Lower lobe of right lung (tissue), 2 donors: Measurements from ENCODE around the gene TMEM141. TPM values are rescaled to one million over a fixed set of nuclear protein-coding genes. Genes with fewer than 3 reads are reported as not detected.
"Not testable (repeated sequence)": the region's sequence is repeated elsewhere in the genome, so short reads cannot be mapped to it uniquely, and the experiment has no call there.

Source experiments
- ATAC-seq, 2 donors: fragments of 200-7000 bp; cut with Tn5 transposase; one replicate each; pipeline ENCODE4 v1.9.1; 2020 to 2022; ENCODE audit warnings: mild to moderate bottlenecking in 2 of 2, moderate library complexity in 2 of 2
- DNase-seq: peaks from one replicate; pipeline ENCODE4 v3.0.0-alpha.2; 2020
- H3K27ac ChIP-seq: fragments of 200-600 bp; one replicate; pipeline ENCODE4 v1.8.0; 2022
- H3K27me3 ChIP-seq: fragments of 200-600 bp; one replicate; pipeline ENCODE4 v1.8.0; 2022; ENCODE audit warnings: low read depth
- H3K36me3 ChIP-seq: fragments of 200-600 bp; one replicate; pipeline ENCODE4 v1.8.0; 2022; ENCODE audit warnings: mild to moderate bottlenecking
- H3K4me1 ChIP-seq: fragments of 200-600 bp; one replicate; pipeline ENCODE4 v1.8.0; 2022
- H3K4me3 ChIP-seq: fragments of 200-600 bp; one replicate; pipeline ENCODE4 v1.8.0; 2022; ENCODE audit warnings: mild to moderate bottlenecking
- H3K9me3 ChIP-seq: fragments of 200-600 bp; one replicate; pipeline ENCODE4 v1.8.0; 2022
- CTCF ChIP-seq: fragments of 200-600 bp; IDR thresholded peaks from one replicate; pipeline ENCODE4 v1.8.0; 2022; ENCODE audit warnings: antibody characterized with exemption, mild to moderate bottlenecking
- intact Hi-C: fragments of 100-400 bp; cut with DNase I; formaldehyde crosslinking; loops from one replicate; pipeline ENCODE4 v1.11.0; 2022
- microRNA-seq: library from miRNA; unstranded; fragments of <30 nt; microRNA quantifications from one replicate; pipeline ENCODE4 v1.2.0, GENCODE V29; 2020; ENCODE audit warnings: borderline number of aligned reads
- total RNA-seq: library from RNA; stranded (reverse); fragmentation: NEBNext Ultra II Directional; extraction: Animal tissue kit (Norgen Biotek cat#: 25700); gene quantifications from one replicate; pipeline ENCODE4 v1.2.1, GENCODE V29; 2021
- donor health status: DM: no; HTN: yes; CAD: no; lungs with severe emphysema.

TMEM141 gene
- total RNA-seq, 1 donor from 2014 or later, result 57.2 TPM

GRCh38 chr9:136840140-136840876 lies 49.2 kb downstream of the TMEM141 start:
- peaks cover 34% of the 10 kb centered on the region for H3K4me1 ChIP-seq
- no peak for TF ChIP-seq CTCF
- peaks cover 20% of the 10 kb centered on the region for H3K27me3 ChIP-seq
- peaks cover 43% of the 10 kb centered on the region for H3K36me3 ChIP-seq
- no peak overlapping the region for H3K4me3 ChIP-seq
- ATAC-seq, result no peak
- H3K9me3 ChIP-seq, result no peaks in the 10 kb centered on the region
- H3K27ac ChIP-seq, result no peak overlapping the region
- DNase-seq, result no peak
- intact Hi-C loops, result no loop called here

- H3K4me3 ChIP-seq, result no peak overlapping the region
- peaks cover 28% of the 10 kb centered on the region for H3K27me3 ChIP-seq
- peaks cover 34% of the 10 kb centered on the region for H3K4me1 ChIP-seq
- intact Hi-C loops, result no loop called here
- no peak for TF ChIP-seq CTCF
- peaks cover 37% of the 10 kb centered on the region for H3K36me3 ChIP-seq
- H3K9me3 ChIP-seq, result no peaks in the 10 kb centered on the region
- ATAC-seq (peak; percentile 1 to 7), DNase-seq (no peak)
- H3K27ac ChIP-seq, result no peak overlapping the region
These were observed 49.9 kb downstream of the TMEM141 start for GRCh38 chr9:136840877-136841645.

- peak overlapping the region; percentile 56 for H3K4me3 ChIP-seq
- peaks cover 34% of the 10 kb centered on the region for H3K4me1 ChIP-seq
- intact Hi-C loops, result not testable (repeated sequence)
These were observed 50.7 kb downstream of the TMEM141 start for GRCh38 chr9:136841646-136842379.

GRCh38 chr9:136842380-136842948 lies 51.3 kb downstream of the TMEM141 start, which contains the start of gene AJM1:
Gene AJM1, plus strand, starts transcription at chr9:136842478. Its CDS starts 1,937 bp downstream, at chr9:136844415.
- Histone ChIP-seq H3K27me3 (peaks cover 33% of the 10 kb centered on the region), H3K4me1 (peaks cover 38% of the 10 kb centered on the region), H3K4me3 (peak within 1 kb of the TSS; percentile 56), H3K36me3 (peaks cover 32% of the 10 kb centered on the region)
- ATAC-seq (peak; percentile 84), DNase-seq (peak; percentile 82)
- H3K9me3 ChIP-seq, H3K27ac ChIP-seq, intact Hi-C loops: not testable (repeated sequence)
- TF ChIP-seq CTCF, result peak; percentile 89

More at GRCh38 chr9:136841646-136842379, 50.7 kb downstream of the TMEM141 start:
- H3K27ac ChIP-seq, DNase-seq, H3K9me3 ChIP-seq: not testable (repeated sequence)
- Histone ChIP-seq H3K27me3 (peaks cover 33% of the 10 kb centered on the region), H3K36me3 (peaks cover 32% of the 10 kb centered on the region)
- peak in 1 of 2 donors; percentile 0 for ATAC-seq

Small RNAs within 50 kb of the gene (microRNA-seq; reads per million reads assigned to microRNA genes)
- gene MIR4292 (not detected), gene MIR6722 (not detected)

Other genes starting within 250 kb of the TMEM141 start
- gene NOTCH1, start 245.3 kb upstream of the TMEM141 start, total RNA-seq, result 91.4 TPM
- gene EGFL7, start 128.4 kb upstream of the TMEM141 start, total RNA-seq, result 230 TPM
- 106 TPM for gene AGPAT2, start 103.9 kb upstream of the TMEM141 start, total RNA-seq
- gene DIPK1B, start 78.8 kb upstream of the TMEM141 start, total RNA-seq, result 15.1 TPM
- 2.5 TPM for gene LCN10, start 48.4 kb upstream of the TMEM141 start, total RNA-seq
- gene LCN6, start 42.8 kb upstream of the TMEM141 start, total RNA-seq, result 2.9 TPM
- gene LCN8, start 33.1 kb upstream of the TMEM141 start, total RNA-seq, result not detected
- gene LCN15, start 26.8 kb upstream of the TMEM141 start, total RNA-seq, result not detected
- gene CCDC183, start 5.0 kb downstream of the TMEM141 start, total RNA-seq, result 3.7 TPM
- 62.2 TPM for gene RABL6, start 16.6 kb downstream of the TMEM141 start, total RNA-seq
- 3.5 TPM for gene AJM1, start 51.1 kb downstream of the TMEM141 start, total RNA-seq
- gene PHPT1, start 58.1 kb downstream of the TMEM141 start, total RNA-seq, result 93.6 TPM
- gene MAMDC4, start 61.0 kb downstream of the TMEM141 start, total RNA-seq, result 13.5 TPM
- 230 TPM for gene EDF1, start 75.0 kb downstream of the TMEM141 start, total RNA-seq
- gene TRAF2, start 95.2 kb downstream of the TMEM141 start, total RNA-seq, result 16.5 TPM
- 83.2 TPM for gene FBXW5, start 153.4 kb downstream of the TMEM141 start, total RNA-seq
- 2.2 TPM for gene C8G, start 153.9 kb downstream of the TMEM141 start, total RNA-seq
- gene LCN12, start 160.9 kb downstream of the TMEM141 start, total RNA-seq, result 1.9 TPM
- gene PTGDS, start 186.2 kb downstream of the TMEM141 start, total RNA-seq, result 225 TPM
- gene LCNL1, start 191.6 kb downstream of the TMEM141 start, total RNA-seq, result 1.9 TPM
- 45.1 TPM for gene PAXX, start 201.1 kb downstream of the TMEM141 start, total RNA-seq
- gene CLIC3, start 205.2 kb downstream of the TMEM141 start, total RNA-seq, result 49.3 TPM
- 45.0 TPM for gene ABCA2, start 236.9 kb downstream of the TMEM141 start, total RNA-seq
- 1.1 TPM for gene FUT7, start 240.7 kb downstream of the TMEM141 start, total RNA-seq